GM12878 (cell line): ENCODE results near the gene NOTCH1.
A peak's percentile ranks its signal among the peaks of the same experiment; 100 is the strongest.

ENCODE experiments used
- POLR2A ChIP-seq: IDR thresholded peaks from 2 replicates; pipeline ENCODE4 v1.6.1; 2011; ENCODE audit warnings: low read depth, mild to moderate bottlenecking, low read length
- TAF1 ChIP-seq: IDR thresholded peaks from 2 replicates; pipeline ENCODE4 v1.6.1; 2011; ENCODE audit warnings: mild to moderate bottlenecking, low read depth, low read length, borderline replicate concordance

GRCh38 chr9:136544548-136544963 lies 1.3 kb downstream of the NOTCH1 start:
- peak; percentile 48 for TF ChIP-seq POLR2A
- TF ChIP-seq TAF1, result no peak
